MCF 10A (cell line): ENCODE measurements around the gene SHLD1. TPM values are rescaled to one million over a fixed set of nuclear protein-coding genes. Genes with fewer than 3 reads are reported as not detected.
A peak's percentile ranks its signal among the peaks of the same experiment; 100 is the strongest.
"Not testable (repeated sequence)": the region's sequence is repeated elsewhere in the genome, so short reads cannot be mapped to it uniquely, and the experiment has no call there.

Experiments used
- BruUV-seq: library from RNA; stranded (reverse); fragments of 400-500 nt; replicated peaks from 2 replicates; lab custom pipeline; 2021; lab: Mats Ljungman, UMichigan
- CTCF ChIA-PET: fragments of 300-600 bp; sonication (Branson Sonifier 250); formaldehyde crosslinking; extraction: SDS; loops from one replicate; lab custom pipeline; 2021; ENCODE audit warnings: antibody characterized with exemption, inconsistent platforms; lab: Yijun Ruan, JAX
- POLR2A ChIA-PET: fragments of 300-600, 350-650 bp; sonication (Branson Sonifier 250); formaldehyde crosslinking; extraction: SDS; loops from one replicate; lab custom pipeline; 2020; ENCODE audit warnings: antibody characterized with exemption, inconsistent platforms; lab: Yijun Ruan, JAX
- DNase-seq: peaks from one replicate; pipeline ENCODE4 v3.0.0-alpha.2; 2018; ENCODE audit not compliant: unreplicated experiment
- H3K27ac Mint-ChIP-seq: one replicate; pipeline ENCODE4 v1.8.0; 2022; ENCODE audit warnings: mild to moderate bottlenecking, low read depth, mixed read lengths; ENCODE audit not compliant: unreplicated experiment
- H3K27me3 Mint-ChIP-seq: one replicate; pipeline ENCODE4 v1.8.0; 2022; ENCODE audit warnings: mixed read lengths; ENCODE audit not compliant: insufficient read depth, unreplicated experiment
- H3K36me3 Mint-ChIP-seq: one replicate; pipeline ENCODE4 v1.8.0; 2022; ENCODE audit warnings: mild to moderate bottlenecking, moderate library complexity, mixed read lengths; ENCODE audit not compliant: insufficient read depth, unreplicated experiment
- H3K4me1 Mint-ChIP-seq: one replicate; pipeline ENCODE4 v1.8.0; 2022; ENCODE audit warnings: mixed read lengths; ENCODE audit not compliant: insufficient read depth, unreplicated experiment
- H3K4me3 Mint-ChIP-seq: one replicate; pipeline ENCODE4 v1.8.0; 2022; ENCODE audit warnings: mild to moderate bottlenecking, moderate library complexity, mixed read lengths; ENCODE audit not compliant: unreplicated experiment
- H3K9me3 Mint-ChIP-seq: one replicate; pipeline ENCODE4 v1.8.0; 2022; ENCODE audit warnings: mixed read lengths; ENCODE audit not compliant: unreplicated experiment
- intact Hi-C: fragments of 100-400 bp; cut with micrococcal nuclease; formaldehyde crosslinking; loops from 2 replicates; pipeline ENCODE4 v1.14.1; 2022
- total RNA-seq: library from RNA; stranded (reverse); gene quantifications from 2 replicates; pipeline ENCODE4 v1.2.3, GENCODE V29; 2022
- TF ChIP-seq, protein P1 (sequence below): fragments of 200-600 bp; IDR thresholded peaks from one replicate; pipeline ENCODE4 v1.8.0; 2022; ENCODE audit warnings: antibody characterized with exemption, mild to moderate bottlenecking; ENCODE audit not compliant: unreplicated experiment

The SHLD1 gene
- total RNA-seq, 1 experiment from 2014 or later = 2.3 TPM

DNA sequence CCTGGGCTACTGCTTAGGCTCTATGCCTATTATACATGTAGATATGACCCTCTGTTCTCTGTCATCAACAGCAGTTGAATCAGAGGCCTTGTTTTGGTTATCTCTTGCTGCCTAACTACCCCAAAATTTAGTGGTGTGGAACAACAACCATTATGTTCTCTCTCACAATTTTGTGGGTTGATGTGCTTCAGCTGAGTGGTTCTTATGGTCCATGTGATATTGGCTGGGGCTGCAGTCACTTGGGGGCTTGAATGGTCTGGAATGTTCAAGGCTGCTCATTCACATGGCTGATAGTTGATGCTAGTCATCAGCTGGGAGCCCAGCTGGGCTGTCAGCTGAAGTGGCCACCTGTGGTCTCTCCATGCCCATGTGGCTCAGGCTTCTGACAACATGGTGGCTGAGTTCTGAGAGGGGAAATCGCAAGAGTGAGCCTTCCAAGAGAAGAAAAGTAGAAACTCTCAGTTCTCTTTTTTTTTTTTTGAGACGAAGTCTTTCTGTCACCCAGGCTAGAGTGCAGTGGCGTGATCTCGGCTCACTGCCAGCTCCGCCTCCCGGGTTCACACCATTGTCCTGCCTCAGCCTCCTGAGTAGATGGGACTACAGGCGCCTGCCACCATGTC, 47.8 kb downstream of the SHLD1 start:
- no peak overlapping the region for H3K27ac Mint-ChIP-seq
- no peaks in the 10 kb centered on the region for H3K4me1 Mint-ChIP-seq
- no peak for DNase-seq
- H3K27me3 Mint-ChIP-seq = no peaks in the 10 kb centered on the region
- TF ChIP-seq, protein P1, sequence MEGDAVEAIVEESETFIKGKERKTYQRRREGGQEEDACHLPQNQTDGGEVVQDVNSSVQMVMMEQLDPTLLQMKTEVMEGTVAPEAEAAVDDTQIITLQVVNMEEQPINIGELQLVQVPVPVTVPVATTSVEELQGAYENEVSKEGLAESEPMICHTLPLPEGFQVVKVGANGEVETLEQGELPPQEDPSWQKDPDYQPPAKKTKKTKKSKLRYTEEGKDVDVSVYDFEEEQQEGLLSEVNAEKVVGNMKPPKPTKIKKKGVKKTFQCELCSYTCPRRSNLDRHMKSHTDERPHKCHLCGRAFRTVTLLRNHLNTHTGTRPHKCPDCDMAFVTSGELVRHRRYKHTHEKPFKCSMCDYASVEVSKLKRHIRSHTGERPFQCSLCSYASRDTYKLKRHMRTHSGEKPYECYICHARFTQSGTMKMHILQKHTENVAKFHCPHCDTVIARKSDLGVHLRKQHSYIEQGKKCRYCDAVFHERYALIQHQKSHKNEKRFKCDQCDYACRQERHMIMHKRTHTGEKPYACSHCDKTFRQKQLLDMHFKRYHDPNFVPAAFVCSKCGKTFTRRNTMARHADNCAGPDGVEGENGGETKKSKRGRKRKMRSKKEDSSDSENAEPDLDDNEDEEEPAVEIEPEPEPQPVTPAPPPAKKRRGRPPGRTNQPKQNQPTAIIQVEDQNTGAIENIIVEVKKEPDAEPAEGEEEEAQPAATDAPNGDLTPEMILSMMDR = no peak
- no TSS peak for BruUV-seq
- no peak overlapping the region for H3K4me3 Mint-ChIP-seq
- ChIA-PET CTCF (interaction anchor here (1.1 to 2.9 kb wide), 3 partner anchors 10 to 230 kb away, joined by 4 to 24 read pairs (median 5); no protein-coding TSS in a partner anchor), POLR2A (interaction anchor here (0.6 kb wide), 1 partner anchor 134 kb away, joined by 4 read pairs; no protein-coding TSS in a partner anchor)
- no peaks in the 10 kb centered on the region for H3K36me3 Mint-ChIP-seq
- no peaks in the 10 kb centered on the region for H3K9me3 Mint-ChIP-seq
- intact Hi-C loops = no loop called here

DNA sequence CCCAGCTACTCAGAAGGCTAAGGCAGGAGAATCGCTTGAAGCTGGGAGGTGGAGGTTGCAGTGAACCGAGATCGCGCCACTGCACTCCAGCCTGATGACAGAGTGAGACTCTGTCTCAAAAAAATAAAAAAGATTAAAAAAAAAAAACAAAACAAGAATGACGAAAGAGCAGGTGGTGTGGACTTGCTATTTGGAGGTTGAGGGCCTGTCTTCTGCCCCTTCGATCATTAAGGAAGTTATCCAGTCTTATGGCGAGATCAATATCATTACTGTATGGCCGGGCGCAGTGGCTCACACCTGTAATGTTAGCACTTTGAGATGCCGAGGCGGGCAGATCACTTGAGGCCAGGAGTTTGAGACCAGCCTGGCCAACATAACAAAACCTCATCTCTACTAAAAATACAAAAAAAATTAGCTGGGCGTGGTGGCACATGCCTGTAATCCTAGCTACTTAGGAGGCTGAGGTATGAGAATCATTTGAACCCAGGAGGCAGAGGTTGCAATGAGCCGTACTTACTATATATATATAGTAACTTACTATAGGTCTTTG, 53.6 kb downstream of the SHLD1 start:
- H3K9me3 Mint-ChIP-seq, H3K36me3 Mint-ChIP-seq, H3K4me1 Mint-ChIP-seq, BruUV-seq, DNase-seq, H3K27ac Mint-ChIP-seq, intact Hi-C loops, H3K4me3 Mint-ChIP-seq, H3K27me3 Mint-ChIP-seq: not testable (repeated sequence)
- POLR2A ChIA-PET = interaction anchor here (1.1 kb wide), 1 partner anchor 59 kb away, joined by 3 read pairs; no protein-coding TSS in a partner anchor
- CTCF ChIA-PET = interaction anchor here (0.6 to 2.1 kb wide), 10 partner anchors 10 to 276 kb away, joined by 3 to 7 read pairs (median 4); no protein-coding TSS in a partner anchor

DNA sequence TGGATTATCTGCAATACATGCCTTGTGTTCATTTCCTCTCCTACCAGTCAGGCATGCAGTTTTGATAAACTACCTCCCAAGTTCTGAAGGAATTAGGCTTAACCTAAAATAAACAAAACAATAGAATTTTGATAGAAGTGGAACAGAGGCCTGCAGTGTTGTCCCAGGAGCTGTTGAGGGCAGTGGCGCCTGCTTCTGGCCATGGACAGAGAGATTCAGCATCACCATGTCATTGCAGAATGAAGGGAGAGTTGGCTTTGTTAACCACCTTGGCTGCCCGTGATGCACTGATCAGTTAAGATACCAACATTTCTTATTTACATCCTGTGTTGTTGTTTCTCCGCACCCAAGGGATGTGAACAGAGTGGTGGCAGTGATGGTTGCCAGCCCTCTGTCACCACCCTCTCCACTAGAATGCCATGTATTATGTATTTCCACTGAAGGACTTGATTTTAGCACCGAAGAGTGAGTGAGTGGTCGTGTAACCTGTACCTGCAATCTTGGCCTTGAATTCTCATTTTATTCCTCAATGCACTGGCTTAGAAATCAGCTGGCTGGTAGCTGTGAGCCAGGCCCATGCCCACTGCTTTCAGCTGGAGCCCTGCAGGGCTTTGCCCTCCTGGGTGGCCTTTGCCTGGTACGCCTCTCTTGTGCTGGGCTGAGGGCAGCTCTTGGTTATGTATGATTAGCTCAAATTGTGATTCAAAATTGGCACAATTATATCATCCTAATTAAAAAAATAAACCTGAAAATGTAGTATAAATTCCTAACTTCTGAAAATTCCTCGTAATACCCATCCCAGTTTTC, 56.5 kb downstream of the SHLD1 start:
- Mint-ChIP-seq H3K9me3 (no peaks in the 10 kb centered on the region), H3K27ac (no peak overlapping the region), H3K27me3 (no peaks in the 10 kb centered on the region), H3K36me3 (no peaks in the 10 kb centered on the region), H3K4me3 (no peak overlapping the region), H3K4me1 (no peaks in the 10 kb centered on the region)
- DNase-seq = no peak
- TF ChIP-seq, protein P1 = peak; percentile 27
- ChIA-PET POLR2A (interaction anchor here (0.7 to 0.8 kb wide), 2 partner anchors 29 to 667 kb away, joined by 3 read pairs; no protein-coding TSS in a partner anchor), CTCF (interaction anchor here (1.2 to 2.5 kb wide), 4 partner anchors 10 to 213 kb away, joined by 3 to 6 read pairs (median 5); no protein-coding TSS in a partner anchor)
- BruUV-seq = no TSS peak
- intact Hi-C loops = loop anchor here (5.0 kb wide), 2 partner anchors 126 to 271 kb away; no protein-coding TSS in a partner anchor

DNA sequence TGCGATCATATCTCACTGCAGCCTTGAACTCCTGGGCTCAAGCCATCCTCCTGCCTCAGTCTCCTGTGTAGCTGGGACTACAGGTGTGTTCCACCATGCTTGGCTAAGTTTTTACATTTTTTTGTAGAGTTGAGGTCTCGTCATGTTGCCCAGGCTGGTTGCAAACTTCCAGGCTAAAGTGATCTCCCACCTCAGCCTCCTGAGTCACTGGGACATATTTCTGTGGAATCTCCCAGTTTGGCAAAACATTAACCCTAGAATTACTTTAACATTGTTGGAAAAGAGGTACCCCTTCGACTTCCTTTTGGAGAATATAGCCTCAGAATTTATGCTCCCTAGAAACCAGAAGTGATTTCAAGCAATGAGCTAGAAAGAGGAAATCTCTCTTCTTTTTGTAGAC, 57.2 kb downstream of the SHLD1 start:
- TF ChIP-seq, protein P1 = no peak
- Mint-ChIP-seq H3K27me3 (no peaks in the 10 kb centered on the region), H3K27ac (no peak overlapping the region), H3K4me1 (no peaks in the 10 kb centered on the region), H3K4me3 (no peak overlapping the region), H3K36me3 (no peaks in the 10 kb centered on the region), H3K9me3 (no peaks in the 10 kb centered on the region)
- intact Hi-C loops = loop anchor here (5.0 kb wide), 2 partner anchors 125 to 270 kb away; no protein-coding TSS in a partner anchor
- no peak for DNase-seq
- CTCF ChIA-PET = interaction anchor here (1.2 to 2.5 kb wide), 3 partner anchors 9 to 214 kb away, joined by 5 to 6 read pairs (median 5); no protein-coding TSS in a partner anchor
- BruUV-seq = no TSS peak
- POLR2A ChIA-PET = interaction anchor here (0.7 to 1.0 kb wide), 2 partner anchors 56 to 668 kb away, joined by 3 to 4 read pairs; no protein-coding TSS in a partner anchor
